ENCODE measurements around the gene RALGAPA2.

DNA sequence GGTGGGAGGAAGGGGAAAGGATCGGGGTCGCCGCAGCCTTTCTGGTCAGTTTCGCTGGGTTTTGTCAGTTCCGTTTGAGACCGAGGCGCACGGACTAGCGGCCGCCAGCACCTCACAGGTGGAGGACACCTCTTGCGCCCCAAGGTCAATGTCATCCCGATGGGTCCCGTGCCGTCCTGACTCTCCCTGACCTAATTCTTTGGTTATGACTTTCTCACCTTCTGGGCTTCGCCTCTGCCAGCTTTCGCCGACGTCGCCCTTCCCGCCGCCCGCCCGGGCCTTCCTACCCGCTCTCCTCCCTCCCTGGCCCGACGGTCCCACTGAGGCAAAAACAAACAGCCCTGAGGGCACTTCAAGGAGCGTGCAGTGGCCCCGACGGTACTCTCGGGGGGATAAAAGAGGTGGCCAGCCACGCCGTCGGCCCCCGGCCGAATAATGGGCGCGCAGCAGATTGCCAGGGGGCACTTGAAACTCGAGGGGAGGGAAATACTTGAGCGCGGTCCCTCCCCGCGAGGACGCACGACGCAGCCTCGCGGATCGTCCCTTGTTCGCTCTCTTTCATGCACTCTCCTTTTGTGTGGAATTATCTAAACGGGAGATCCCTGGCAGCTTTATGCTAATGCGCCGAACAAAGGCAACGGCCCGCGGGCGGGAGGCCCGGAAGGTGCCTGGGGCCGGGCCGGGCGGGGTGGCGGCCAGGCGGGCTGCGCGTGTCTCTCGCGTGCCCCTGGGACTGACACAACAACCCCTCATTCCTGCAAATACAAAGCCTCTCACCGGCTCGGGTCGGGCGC lies 348.4 kb downstream of the RALGAPA2 start:
- TF ChIP-seq, protein P1, sequence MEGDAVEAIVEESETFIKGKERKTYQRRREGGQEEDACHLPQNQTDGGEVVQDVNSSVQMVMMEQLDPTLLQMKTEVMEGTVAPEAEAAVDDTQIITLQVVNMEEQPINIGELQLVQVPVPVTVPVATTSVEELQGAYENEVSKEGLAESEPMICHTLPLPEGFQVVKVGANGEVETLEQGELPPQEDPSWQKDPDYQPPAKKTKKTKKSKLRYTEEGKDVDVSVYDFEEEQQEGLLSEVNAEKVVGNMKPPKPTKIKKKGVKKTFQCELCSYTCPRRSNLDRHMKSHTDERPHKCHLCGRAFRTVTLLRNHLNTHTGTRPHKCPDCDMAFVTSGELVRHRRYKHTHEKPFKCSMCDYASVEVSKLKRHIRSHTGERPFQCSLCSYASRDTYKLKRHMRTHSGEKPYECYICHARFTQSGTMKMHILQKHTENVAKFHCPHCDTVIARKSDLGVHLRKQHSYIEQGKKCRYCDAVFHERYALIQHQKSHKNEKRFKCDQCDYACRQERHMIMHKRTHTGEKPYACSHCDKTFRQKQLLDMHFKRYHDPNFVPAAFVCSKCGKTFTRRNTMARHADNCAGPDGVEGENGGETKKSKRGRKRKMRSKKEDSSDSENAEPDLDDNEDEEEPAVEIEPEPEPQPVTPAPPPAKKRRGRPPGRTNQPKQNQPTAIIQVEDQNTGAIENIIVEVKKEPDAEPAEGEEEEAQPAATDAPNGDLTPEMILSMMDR (IDR thresholded peaks at IDR 0.05) = no peak
- TF ChIP-seq POLR2A (IDR thresholded peaks at IDR 0.05) = no peak

Measured in Peyer's patch (tissue), 4 donors.